ENCODE measurements around the gene RFWD3. TPM values are rescaled to one million over a fixed set of nuclear protein-coding genes. Genes with fewer than 3 reads are reported as not detected.

Gene RFWD3
- polyA plus RNA-seq, 1 experiment: 20.2 TPM

DNA sequence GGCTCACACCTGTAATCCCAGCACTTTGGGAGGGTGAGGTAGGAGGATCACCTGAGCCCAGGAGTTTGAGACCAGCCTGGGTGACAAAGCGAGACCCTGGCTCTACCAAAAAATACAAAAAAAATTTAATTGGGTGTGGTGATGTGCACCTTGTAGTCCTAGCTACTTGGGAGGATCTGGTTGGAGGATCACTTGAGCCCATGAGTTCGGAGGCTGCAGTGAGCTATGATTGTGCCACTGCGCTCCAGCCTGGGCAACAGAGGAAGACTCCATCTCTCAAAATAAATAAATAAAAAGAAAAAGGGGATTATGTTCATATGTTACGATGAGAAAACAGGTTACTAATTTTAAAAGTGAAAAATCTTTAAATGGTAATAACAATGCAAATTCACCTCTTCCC is 33.0 kb upstream of the RFWD3 start:
- peak overlapping the region; percentile 64 for H3K4me3 ChIP-seq (ENCODE audit: low read depth, low read length)
- POLR2A ChIA-PET: no interaction called here
- CTCF ChIA-PET: interaction anchor here (0.7 to 2.8 kb wide), 6 partner anchors 9 to 487 kb away, joined by 3 to 24 read pairs (median 3); no protein-coding TSS in a partner anchor
- TF ChIP-seq, protein P1, sequence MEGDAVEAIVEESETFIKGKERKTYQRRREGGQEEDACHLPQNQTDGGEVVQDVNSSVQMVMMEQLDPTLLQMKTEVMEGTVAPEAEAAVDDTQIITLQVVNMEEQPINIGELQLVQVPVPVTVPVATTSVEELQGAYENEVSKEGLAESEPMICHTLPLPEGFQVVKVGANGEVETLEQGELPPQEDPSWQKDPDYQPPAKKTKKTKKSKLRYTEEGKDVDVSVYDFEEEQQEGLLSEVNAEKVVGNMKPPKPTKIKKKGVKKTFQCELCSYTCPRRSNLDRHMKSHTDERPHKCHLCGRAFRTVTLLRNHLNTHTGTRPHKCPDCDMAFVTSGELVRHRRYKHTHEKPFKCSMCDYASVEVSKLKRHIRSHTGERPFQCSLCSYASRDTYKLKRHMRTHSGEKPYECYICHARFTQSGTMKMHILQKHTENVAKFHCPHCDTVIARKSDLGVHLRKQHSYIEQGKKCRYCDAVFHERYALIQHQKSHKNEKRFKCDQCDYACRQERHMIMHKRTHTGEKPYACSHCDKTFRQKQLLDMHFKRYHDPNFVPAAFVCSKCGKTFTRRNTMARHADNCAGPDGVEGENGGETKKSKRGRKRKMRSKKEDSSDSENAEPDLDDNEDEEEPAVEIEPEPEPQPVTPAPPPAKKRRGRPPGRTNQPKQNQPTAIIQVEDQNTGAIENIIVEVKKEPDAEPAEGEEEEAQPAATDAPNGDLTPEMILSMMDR (IDR thresholded peaks at IDR 0.05; ENCODE audit: insufficient read depth, low read depth, low read length): no peak
- peaks cover 2% of the 10 kb centered on the region for H3K36me3 ChIP-seq (ENCODE audit: control insufficient read depth, insufficient read depth, low read length)
- no peaks in the 10 kb centered on the region for H3K27me3 ChIP-seq (ENCODE audit: control insufficient read depth, insufficient read depth, low read length)
- no peak for DNase-seq (ENCODE audit: low read depth)

DNA sequence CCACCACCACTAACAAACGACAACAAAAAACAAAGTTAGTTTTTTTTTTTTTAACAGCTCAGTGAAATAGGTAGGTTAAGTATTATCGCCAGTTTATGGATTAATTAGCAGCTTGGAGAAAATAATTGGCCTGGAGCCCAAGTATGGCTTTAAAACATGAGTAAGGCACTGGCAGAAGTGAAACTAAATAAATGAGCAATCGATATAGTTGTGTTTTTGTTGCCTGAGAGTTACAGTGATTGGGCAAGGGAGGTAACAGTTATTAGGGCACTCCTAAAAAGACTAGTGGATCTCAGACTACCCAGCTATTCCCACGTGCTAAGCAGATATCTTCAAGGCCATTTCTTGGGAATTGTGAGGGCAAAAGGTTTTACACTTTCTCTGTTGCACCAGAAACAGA is 31.5 kb upstream of the RFWD3 start:
- Histone ChIP-seq H3K36me3 (ENCODE audit: control insufficient read depth, insufficient read depth, low read length) (peaks cover 2% of the 10 kb centered on the region), H3K27me3 (ENCODE audit: control insufficient read depth, insufficient read depth, low read length) (no peaks in the 10 kb centered on the region), H3K4me3 (ENCODE audit: low read depth, low read length) (no peak overlapping the region)
- no peak for DNase-seq (ENCODE audit: low read depth)
- TF ChIP-seq, protein P1 (IDR thresholded peaks at IDR 0.05; ENCODE audit: insufficient read depth, low read depth, low read length): no peak
- CTCF ChIA-PET: interaction anchor here (0.7 to 2.6 kb wide), 4 partner anchors 12 to 164 kb away, joined by 3 to 14 read pairs (median 6); no protein-coding TSS in a partner anchor
- POLR2A ChIA-PET: no interaction called here

DNA sequence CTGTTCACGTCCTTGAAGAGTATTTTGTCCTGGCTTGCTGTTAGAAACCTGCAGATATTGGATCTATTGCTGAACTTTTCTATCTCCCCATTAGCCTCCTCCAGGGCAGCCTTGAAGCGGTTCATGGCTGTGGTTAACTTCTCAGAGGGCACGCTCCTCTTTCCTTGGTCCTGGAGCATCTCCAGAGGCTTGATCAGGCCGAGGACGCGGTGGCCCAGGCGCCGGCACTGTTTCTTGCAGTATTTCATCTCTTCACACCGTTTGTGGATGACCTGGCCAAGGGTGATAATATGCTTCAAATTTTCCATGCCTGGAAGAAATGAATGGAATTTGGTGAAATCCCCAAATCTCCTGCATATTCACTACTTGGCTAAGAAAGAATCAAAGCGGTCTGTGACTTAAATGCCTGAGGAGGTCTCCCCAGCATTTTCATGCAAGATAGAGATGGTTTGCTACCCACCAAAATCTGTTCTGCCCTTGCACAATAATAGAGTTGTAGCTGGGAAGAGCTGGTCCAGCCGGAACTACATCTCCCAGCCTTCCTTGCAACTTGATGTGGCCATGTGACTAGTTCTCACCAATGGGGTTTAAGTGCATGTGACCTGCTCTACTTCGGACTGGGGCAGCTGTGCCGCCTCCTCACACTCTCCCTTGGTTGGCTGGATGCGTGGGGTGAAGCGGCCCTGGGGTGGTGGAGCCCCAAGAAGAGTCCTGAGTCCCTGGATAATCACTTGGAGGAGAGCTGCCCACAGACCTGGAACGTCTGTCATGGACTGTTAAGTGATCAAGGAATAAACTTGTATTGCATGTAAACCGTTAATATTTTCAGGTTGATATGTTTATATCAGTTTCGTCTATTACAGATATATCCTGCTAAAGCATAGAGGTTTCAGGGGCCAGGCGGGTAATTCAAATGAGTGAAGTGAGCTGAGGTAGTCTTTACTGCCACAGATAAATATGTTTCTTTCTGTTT is 29.1 kb upstream of the RFWD3 start:
- ChIA-PET POLR2A (interaction anchor here (0.5 to 0.6 kb wide), 2 partner anchors 88 to 147 kb away, joined by 3 read pairs; no protein-coding TSS in a partner anchor), CTCF (interaction anchor here (2.1 to 2.6 kb wide), 2 partner anchors 14 to 167 kb away, joined by 6 to 14 read pairs; no protein-coding TSS in a partner anchor)
- peaks cover 2% of the 10 kb centered on the region for H3K36me3 ChIP-seq (ENCODE audit: control insufficient read depth, insufficient read depth, low read length)
- H3K27me3 ChIP-seq (ENCODE audit: control insufficient read depth, insufficient read depth, low read length): no peaks in the 10 kb centered on the region
- TF ChIP-seq, protein P1 (IDR thresholded peaks at IDR 0.05; ENCODE audit: insufficient read depth, low read depth, low read length): no peak
- peak; percentile 55 for DNase-seq (ENCODE audit: low read depth)
- peak overlapping the region; percentile 18; the same call in 1 of the 2 replicates for H3K4me3 ChIP-seq (ENCODE audit: low read depth, low read length)

DNA sequence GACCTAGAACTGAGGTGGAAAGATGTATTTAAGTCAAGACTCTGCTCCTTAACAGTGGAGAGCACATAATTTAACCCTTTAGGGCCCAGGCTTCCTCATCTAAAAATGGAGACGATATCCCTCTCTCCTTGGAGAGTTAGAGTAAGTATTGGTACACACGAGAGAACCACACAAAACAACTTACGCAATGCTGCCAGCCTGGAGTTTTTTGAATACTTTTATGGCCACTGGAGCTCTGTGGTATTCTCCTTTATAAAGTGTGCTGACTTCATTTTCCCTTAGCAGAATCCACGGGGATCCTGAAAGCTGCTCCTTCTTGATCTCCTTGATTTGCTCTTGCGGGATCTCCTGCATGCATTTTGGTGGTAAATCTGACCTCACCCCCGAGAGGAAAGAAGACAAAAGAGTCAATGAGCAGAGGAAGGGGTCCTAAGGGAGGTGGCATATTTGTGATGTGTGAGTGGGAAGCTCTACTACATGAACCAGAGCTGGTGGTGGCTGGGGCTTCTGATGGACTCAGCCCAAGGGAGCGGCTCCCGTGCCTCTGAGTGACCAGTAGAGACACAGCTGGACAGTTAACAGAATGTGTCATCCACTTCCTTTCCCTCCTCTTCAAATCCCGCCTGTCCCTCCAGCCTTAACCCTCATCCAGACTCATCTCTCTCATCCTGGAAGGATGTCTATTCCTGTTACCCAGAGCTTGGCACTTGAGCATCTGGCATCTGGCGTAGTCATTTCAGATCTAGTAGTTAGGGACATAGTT is 24.6 kb upstream of the RFWD3 start:
- H3K36me3 ChIP-seq (ENCODE audit: control insufficient read depth, insufficient read depth, low read length): peaks cover 2% of the 10 kb centered on the region
- no peaks in the 10 kb centered on the region for H3K27me3 ChIP-seq (ENCODE audit: control insufficient read depth, insufficient read depth, low read length)
- no peak overlapping the region for H3K4me3 ChIP-seq (ENCODE audit: low read depth, low read length)
- ChIA-PET POLR2A (no interaction called here), CTCF (no interaction called here)
- TF ChIP-seq, protein P1 (IDR thresholded peaks at IDR 0.05; ENCODE audit: insufficient read depth, low read depth, low read length): no peak
- DNase-seq (ENCODE audit: low read depth): no peak

DNA sequence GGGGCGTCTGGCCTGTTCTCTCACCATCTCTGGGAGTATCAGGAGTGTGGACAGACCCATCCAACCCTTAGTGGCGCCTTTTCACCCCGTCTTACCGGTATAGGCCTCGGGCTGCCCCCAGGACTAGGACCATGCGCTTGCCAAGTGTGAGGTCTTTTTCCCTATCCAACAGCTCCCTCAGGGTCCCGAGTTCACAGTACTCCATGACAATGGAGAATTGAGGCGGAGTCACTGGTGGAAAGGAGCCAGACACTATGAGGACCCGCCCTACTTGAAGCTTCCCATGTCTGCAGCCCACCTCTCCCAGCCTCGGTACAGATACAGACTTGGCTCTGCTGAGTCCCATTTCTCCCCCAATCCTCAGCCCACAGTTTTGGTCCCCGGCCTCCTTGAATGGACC is 15.9 kb upstream of the RFWD3 start:
- POLR2A ChIA-PET: no interaction called here
- CTCF ChIA-PET: no interaction called here
- TF ChIP-seq, protein P1 (IDR thresholded peaks at IDR 0.05; ENCODE audit: insufficient read depth, low read depth, low read length): no peak
- peaks cover 5% of the 10 kb centered on the region for H3K36me3 ChIP-seq (ENCODE audit: control insufficient read depth, insufficient read depth, low read length)
- H3K4me3 ChIP-seq (ENCODE audit: low read depth, low read length): no peak overlapping the region
- no peaks in the 10 kb centered on the region for H3K27me3 ChIP-seq (ENCODE audit: control insufficient read depth, insufficient read depth, low read length)
- no peak for DNase-seq (ENCODE audit: low read depth)

All from BJ (cell line).